ENCODE results near the gene PRICKLE2. TPM values are rescaled to one million over a fixed set of nuclear protein-coding genes. Genes with fewer than 3 reads are reported as not detected.

PRICKLE2 gene
- total RNA-seq, 1 donor from 2014 or later: 5.3 TPM

DNA sequence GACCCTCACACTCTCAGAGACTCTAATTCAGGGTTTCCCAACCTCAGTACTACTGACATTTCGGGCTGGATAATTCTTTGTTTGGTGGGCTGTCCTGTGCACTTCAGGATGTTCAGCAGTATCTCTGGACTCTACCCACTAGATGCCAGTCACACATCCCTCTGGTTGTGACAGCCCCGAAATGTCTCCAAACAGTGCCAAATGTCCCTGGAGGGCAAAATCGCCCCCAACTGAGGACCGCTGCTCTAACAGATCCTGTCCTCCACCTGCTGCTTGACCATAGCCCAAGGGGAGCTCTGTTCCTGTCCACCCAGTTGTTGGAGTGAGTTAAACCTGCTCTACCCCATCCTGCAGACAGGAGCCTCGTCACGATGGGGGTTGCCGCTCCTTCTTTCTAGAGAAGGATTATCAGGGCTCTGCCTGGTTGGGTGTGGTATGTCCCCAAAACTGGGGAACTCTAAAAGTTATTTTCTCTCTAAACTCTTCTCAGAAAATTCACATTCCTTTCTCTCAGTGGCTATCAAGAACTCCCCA lies 116.4 kb downstream of the PRICKLE2 start:
- Mint-ChIP-seq H3K27ac (ENCODE audit: unreplicated experiment) (no peak overlapping the region), H3K4me1 (ENCODE audit: unreplicated experiment) (peaks cover 8% of the 10 kb centered on the region), H3K36me3 (ENCODE audit: low read depth, unreplicated experiment) (peaks cover 7% of the 10 kb centered on the region), H3K27me3 (ENCODE audit: unreplicated experiment) (no peaks in the 10 kb centered on the region), H3K4me3 (ENCODE audit: unreplicated experiment) (no peak overlapping the region), H3K9me3 (ENCODE audit: unreplicated experiment) (no peaks in the 10 kb centered on the region)
- DNase-seq (ENCODE audit: low spot score): no peak
- TF ChIP-seq, protein P1, sequence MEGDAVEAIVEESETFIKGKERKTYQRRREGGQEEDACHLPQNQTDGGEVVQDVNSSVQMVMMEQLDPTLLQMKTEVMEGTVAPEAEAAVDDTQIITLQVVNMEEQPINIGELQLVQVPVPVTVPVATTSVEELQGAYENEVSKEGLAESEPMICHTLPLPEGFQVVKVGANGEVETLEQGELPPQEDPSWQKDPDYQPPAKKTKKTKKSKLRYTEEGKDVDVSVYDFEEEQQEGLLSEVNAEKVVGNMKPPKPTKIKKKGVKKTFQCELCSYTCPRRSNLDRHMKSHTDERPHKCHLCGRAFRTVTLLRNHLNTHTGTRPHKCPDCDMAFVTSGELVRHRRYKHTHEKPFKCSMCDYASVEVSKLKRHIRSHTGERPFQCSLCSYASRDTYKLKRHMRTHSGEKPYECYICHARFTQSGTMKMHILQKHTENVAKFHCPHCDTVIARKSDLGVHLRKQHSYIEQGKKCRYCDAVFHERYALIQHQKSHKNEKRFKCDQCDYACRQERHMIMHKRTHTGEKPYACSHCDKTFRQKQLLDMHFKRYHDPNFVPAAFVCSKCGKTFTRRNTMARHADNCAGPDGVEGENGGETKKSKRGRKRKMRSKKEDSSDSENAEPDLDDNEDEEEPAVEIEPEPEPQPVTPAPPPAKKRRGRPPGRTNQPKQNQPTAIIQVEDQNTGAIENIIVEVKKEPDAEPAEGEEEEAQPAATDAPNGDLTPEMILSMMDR (IDR thresholded peaks at IDR 0.05; ENCODE audit: unreplicated experiment): no peak

DNA sequence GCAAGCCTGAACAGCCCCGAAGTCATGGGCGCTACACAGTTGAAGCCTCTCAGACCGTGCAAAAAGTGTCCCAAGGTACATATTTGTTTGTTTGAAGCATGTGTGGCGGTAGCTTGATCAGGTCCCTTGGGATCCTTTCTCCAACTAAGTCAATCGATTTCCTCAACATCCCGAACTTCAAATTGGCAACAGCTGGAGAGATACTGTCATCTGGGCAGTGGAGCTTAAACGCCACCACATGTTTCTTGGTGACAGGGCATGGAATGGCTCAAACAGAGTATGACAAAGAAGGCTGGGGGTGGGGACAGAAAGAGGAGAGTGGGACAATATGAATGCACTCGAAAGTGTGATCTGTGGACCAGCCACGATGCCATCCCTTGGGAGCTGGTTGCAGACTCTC lies 117.0 kb downstream of the PRICKLE2 start:
- Mint-ChIP-seq H3K4me1 (ENCODE audit: unreplicated experiment) (peaks cover 8% of the 10 kb centered on the region), H3K27ac (ENCODE audit: unreplicated experiment) (no peak overlapping the region)

DNA sequence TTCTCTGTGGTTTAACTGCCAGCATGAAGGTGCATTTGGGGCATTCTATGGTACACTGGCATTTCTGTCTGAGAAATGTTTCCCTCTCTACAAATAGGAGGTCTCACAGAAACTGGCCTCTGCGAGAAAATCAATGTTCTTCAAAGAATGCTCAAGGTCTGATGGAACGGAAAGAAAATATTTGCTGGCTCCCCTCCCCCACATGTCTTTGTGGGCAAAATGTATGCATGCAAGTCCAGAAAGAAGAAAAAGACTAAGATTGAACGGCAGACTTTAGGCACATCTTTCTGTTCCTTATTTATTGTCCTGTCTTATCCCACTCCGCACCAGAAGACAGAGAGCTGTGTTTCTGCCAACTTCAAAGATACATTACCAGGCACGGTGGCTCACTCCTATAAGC lies 118.1 kb downstream of the PRICKLE2 start:
- H3K27me3 Mint-ChIP-seq (ENCODE audit: unreplicated experiment): no peaks in the 10 kb centered on the region
- H3K9me3 Mint-ChIP-seq (ENCODE audit: unreplicated experiment): no peaks in the 10 kb centered on the region
- H3K4me1 Mint-ChIP-seq (ENCODE audit: unreplicated experiment): peaks cover 8% of the 10 kb centered on the region
- H3K36me3 Mint-ChIP-seq (ENCODE audit: low read depth, unreplicated experiment): peaks cover under 1% of the 10 kb centered on the region
- no peak for DNase-seq (ENCODE audit: low spot score)
- no peak overlapping the region for H3K4me3 Mint-ChIP-seq (ENCODE audit: unreplicated experiment)
- no peak overlapping the region for H3K27ac Mint-ChIP-seq (ENCODE audit: unreplicated experiment)
- TF ChIP-seq, protein P1 (IDR thresholded peaks at IDR 0.05; ENCODE audit: unreplicated experiment): no peak

More for the DNA sequence above, 117.0 kb downstream of the PRICKLE2 start:
- DNase-seq (ENCODE audit: low spot score): no peak
- Mint-ChIP-seq H3K36me3 (ENCODE audit: low read depth, unreplicated experiment) (peaks cover 7% of the 10 kb centered on the region), H3K9me3 (ENCODE audit: unreplicated experiment) (no peaks in the 10 kb centered on the region), H3K27me3 (ENCODE audit: unreplicated experiment) (no peaks in the 10 kb centered on the region), H3K4me3 (ENCODE audit: unreplicated experiment) (no peak overlapping the region)
- TF ChIP-seq, protein P1 (IDR thresholded peaks at IDR 0.05; ENCODE audit: unreplicated experiment): no peak

DNA sequence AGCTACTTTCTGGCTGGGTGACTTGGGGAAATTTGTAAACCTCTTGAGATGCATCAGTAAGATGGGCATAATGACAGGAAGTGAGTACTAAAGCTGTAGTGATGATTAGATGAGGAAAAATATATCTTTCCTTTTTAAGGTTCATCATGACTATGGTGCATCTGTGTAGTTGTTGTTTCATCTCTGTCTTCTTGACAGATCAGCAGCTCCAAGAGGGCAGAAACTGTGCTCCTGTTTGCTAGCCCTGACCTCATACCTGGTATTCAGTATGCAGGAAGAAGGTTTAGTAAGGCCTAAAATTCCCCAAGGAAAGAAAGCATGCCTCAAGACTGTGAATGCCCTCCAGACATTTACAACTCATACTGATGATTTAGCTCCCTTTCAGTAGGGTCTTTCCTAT lies 119.5 kb downstream of the PRICKLE2 start:
- peaks cover under 1% of the 10 kb centered on the region for H3K27me3 Mint-ChIP-seq (ENCODE audit: unreplicated experiment)
- no peak overlapping the region for H3K27ac Mint-ChIP-seq (ENCODE audit: unreplicated experiment)
- TF ChIP-seq, protein P1 (IDR thresholded peaks at IDR 0.05; ENCODE audit: unreplicated experiment): no peak
- no peaks in the 10 kb centered on the region for H3K36me3 Mint-ChIP-seq (ENCODE audit: low read depth, unreplicated experiment)
- H3K4me1 Mint-ChIP-seq (ENCODE audit: unreplicated experiment): peaks cover 8% of the 10 kb centered on the region
- no peaks in the 10 kb centered on the region for H3K9me3 Mint-ChIP-seq (ENCODE audit: unreplicated experiment)
- DNase-seq (ENCODE audit: low spot score): no peak
- H3K4me3 Mint-ChIP-seq (ENCODE audit: unreplicated experiment): no peak overlapping the region

DNA sequence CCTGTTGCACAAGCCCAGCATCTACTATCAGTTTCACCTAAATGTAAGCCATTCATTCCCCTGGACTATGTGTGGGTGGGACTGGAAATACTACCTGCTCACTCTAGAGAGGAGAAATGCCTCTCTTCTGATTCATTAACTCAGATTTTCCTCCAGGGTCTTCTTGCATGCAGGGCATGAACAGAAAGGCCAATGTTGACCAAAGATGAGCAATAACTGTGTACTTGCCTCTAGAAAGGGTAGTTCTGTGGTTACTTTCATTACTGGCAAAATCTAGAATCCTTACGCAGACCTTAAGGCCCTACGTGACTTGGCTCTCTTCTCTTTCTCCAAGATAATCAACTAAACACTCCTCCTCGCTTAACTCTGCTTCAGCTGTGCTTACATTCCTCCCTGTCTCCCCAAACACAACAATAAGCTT lies 120.6 kb downstream of the PRICKLE2 start:
- Mint-ChIP-seq H3K36me3 (ENCODE audit: low read depth, unreplicated experiment) (no peaks in the 10 kb centered on the region), H3K9me3 (ENCODE audit: unreplicated experiment) (no peaks in the 10 kb centered on the region), H3K4me1 (ENCODE audit: unreplicated experiment) (no peaks in the 10 kb centered on the region), H3K27me3 (ENCODE audit: unreplicated experiment) (peaks cover 1% of the 10 kb centered on the region), H3K27ac (ENCODE audit: unreplicated experiment) (no peak overlapping the region), H3K4me3 (ENCODE audit: unreplicated experiment) (no peak overlapping the region)
- TF ChIP-seq, protein P1 (IDR thresholded peaks at IDR 0.05; ENCODE audit: unreplicated experiment): no peak
- DNase-seq (ENCODE audit: low spot score): no peak
